ENCODE results near the gene INKA1. TPM values are rescaled to one million over a fixed set of nuclear protein-coding genes. Genes with fewer than 3 reads are reported as not detected.

Gene INKA1
- total RNA-seq, 1 donor from 2014 or later: 10.0 TPM

- H3K27me3 Mint-ChIP-seq: no peaks in the 10 kb centered on the region
- DNase-seq (no peak), ATAC-seq (ENCODE audit: low read depth) (no peak)
- H3K36me3 Mint-ChIP-seq (ENCODE audit: low read depth): peaks cover 37% of the 10 kb centered on the region
- CTCF ChIA-PET: no interaction called here
- intact Hi-C loops (cut with micrococcal nuclease): no loop called here
- H3K4me1 Mint-ChIP-seq: peaks cover 10% of the 10 kb centered on the region
- no peak overlapping the region for H3K4me3 Mint-ChIP-seq
- H3K9me3 Mint-ChIP-seq: no peaks in the 10 kb centered on the region
- POLR2A ChIA-PET: no interaction called here
- no peak for TF ChIP-seq CTCF (IDR thresholded peaks at IDR 0.05)
- no peak overlapping the region for H3K27ac Mint-ChIP-seq
These were observed 41.4 kb upstream of the INKA1 start for GRCh38 chr3:49761661-49762060.

DNA sequence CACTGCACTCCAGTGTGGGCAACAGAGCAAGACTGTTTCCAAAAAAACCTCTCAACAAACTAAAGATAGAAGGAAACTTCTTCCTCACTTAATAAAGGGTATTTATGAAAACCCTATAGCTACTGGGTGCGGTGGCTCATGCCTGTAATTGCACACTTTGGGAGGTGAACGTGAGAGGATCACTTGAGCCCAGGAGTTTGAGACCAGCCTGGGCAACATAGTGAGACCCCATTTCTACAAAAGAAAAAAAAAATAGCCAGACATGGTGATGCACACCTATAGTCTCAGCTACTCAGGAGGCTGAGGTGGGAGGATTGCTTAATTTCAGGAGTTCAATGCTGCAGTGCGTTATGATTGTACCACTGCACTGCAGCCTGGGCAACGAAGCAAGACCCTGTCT, 39.1 kb upstream of the INKA1 start:
- Mint-ChIP-seq H3K4me3 (no peak overlapping the region), H3K9me3 (no peaks in the 10 kb centered on the region), H3K4me1 (peaks cover 8% of the 10 kb centered on the region), H3K36me3 (ENCODE audit: low read depth) (peaks cover 31% of the 10 kb centered on the region), H3K27me3 (no peaks in the 10 kb centered on the region), H3K27ac (no peak overlapping the region)
- ATAC-seq (ENCODE audit: low read depth) (no peak), DNase-seq (no peak)
- no peak for TF ChIP-seq CTCF (IDR thresholded peaks at IDR 0.05)
- POLR2A ChIA-PET: interaction anchor here (0.6 kb wide), 1 partner anchor 345 kb away, joined by 3 read pairs; no protein-coding TSS in a partner anchor
- CTCF ChIA-PET: no interaction called here
- intact Hi-C loops (cut with micrococcal nuclease): no loop called here

- Mint-ChIP-seq H3K36me3 (ENCODE audit: low read depth) (peaks cover 26% of the 10 kb centered on the region), H3K4me1 (peaks cover 12% of the 10 kb centered on the region), H3K27me3 (no peaks in the 10 kb centered on the region), H3K27ac (no peak overlapping the region), H3K4me3 (no peak overlapping the region), H3K9me3 (no peaks in the 10 kb centered on the region)
- POLR2A ChIA-PET: interaction anchor here (0.5 kb wide), 1 partner anchor 11 kb away, joined by 3 read pairs; no protein-coding TSS in a partner anchor
- intact Hi-C loops (cut with micrococcal nuclease): no loop called here
- CTCF ChIA-PET: no interaction called here
- TF ChIP-seq CTCF (IDR thresholded peaks at IDR 0.05): no peak
- ATAC-seq (ENCODE audit: low read depth) (no peak), DNase-seq (no peak)
These were observed 33.7 kb upstream of the INKA1 start for GRCh38 chr3:49769286-49769915.

DNA sequence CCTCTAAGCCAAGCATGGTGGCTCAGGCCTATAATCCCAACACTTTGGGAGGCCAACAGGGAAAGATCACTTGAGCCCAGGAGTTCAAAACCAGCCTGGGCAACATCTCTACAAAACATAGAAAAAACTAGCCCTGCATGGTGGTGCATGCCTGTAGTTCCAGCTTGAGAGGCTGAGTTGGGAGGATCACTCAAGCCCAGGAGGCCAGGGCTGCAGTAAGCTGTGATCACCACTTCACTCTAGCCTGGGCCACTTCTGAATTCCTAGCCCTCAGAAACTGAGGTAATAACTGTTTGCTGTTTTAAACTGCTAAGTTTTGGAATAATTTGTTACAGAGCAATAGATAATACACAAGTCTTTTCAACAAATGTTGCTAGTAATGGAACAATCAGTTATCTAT, 33.1 kb upstream of the INKA1 start:
- no peak for ATAC-seq (ENCODE audit: low read depth)
- Mint-ChIP-seq H3K36me3 (ENCODE audit: low read depth) (peaks cover 25% of the 10 kb centered on the region), H3K27me3 (no peaks in the 10 kb centered on the region), H3K27ac (no peak overlapping the region), H3K4me1 (peaks cover 9% of the 10 kb centered on the region), H3K9me3 (no peaks in the 10 kb centered on the region), H3K4me3 (no peak overlapping the region)
- ChIA-PET CTCF (no interaction called here), POLR2A (no interaction called here)
- no peak for TF ChIP-seq CTCF (IDR thresholded peaks at IDR 0.05)
- DNase-seq: no peak
- intact Hi-C loops (cut with micrococcal nuclease): no loop called here

DNA sequence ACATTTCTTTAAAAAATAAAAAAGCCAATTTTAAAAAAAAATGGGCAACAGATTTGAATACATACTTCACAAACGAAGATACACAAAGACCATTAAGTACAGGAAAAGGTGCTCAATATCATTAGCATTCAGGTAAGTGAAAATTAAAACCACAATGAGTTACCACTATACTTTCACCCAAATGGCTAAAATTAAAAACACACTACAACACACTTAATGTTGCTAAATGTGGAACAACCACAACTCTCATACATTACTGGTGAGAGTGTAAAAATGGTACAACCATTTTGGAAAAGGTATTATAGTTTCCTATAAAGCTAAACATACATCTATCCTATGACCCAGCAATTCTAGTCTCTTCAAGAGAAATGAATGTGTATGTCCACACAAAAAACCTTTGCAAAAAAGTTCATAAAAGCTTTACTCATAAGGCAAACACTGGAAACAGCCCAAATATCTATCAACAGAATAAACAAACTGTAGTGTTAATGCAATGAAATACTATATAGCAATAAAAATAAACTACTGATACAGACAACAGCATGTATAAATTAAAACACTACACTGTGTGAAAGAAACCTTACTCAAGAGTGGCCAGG, 31.6 kb upstream of the INKA1 start:
- H3K27ac Mint-ChIP-seq: no peak overlapping the region
- ChIA-PET POLR2A (no interaction called here), CTCF (interaction anchor here (1.2 kb wide), 1 partner anchor 68 kb away, joined by 3 read pairs; no protein-coding TSS in a partner anchor)
- H3K4me3 Mint-ChIP-seq: no peak overlapping the region
- no peaks in the 10 kb centered on the region for H3K9me3 Mint-ChIP-seq
- no peak for DNase-seq
- peaks cover 10% of the 10 kb centered on the region for H3K4me1 Mint-ChIP-seq
- no peak for ATAC-seq (ENCODE audit: low read depth)
- intact Hi-C loops (cut with micrococcal nuclease): no loop called here
- H3K36me3 Mint-ChIP-seq (ENCODE audit: low read depth): peaks cover 28% of the 10 kb centered on the region
- no peaks in the 10 kb centered on the region for H3K27me3 Mint-ChIP-seq
- no peak for TF ChIP-seq CTCF (IDR thresholded peaks at IDR 0.05)
